GM23338 (cell line): ENCODE results near the gene MGAT5. TPM values are rescaled to one million over a fixed set of nuclear protein-coding genes. Genes with fewer than 3 reads are reported as not detected.

ENCODE experiments used
- ATAC-seq: fragments of 200-7000 bp; cut with Tn5 transposase; 3 replicates; pipeline ENCODE4 v1.9.1; 2020
- DNase-seq: peaks from one replicate; pipeline ENCODE4 v3.0.0-alpha.2; 2015; ENCODE audit warnings: low spot score
- H2AFZ ChIP-seq: fragments of 200-600 bp; sonication (generic); 2 replicates; pipeline ENCODE4 v1.8.0; 2016; ENCODE audit warnings: antibody characterized with exemption, mild to moderate bottlenecking, moderate library complexity
- H3F3A ChIP-seq: fragments of 200-600 bp; sonication (generic); replicated peaks from 2 replicates; pipeline ENCODE4 v1.8.0; 2017; ENCODE audit warnings: antibody characterized with exemption, mixed run types, low read depth
- H3K27ac ChIP-seq: fragments of 200-600 bp; sonication (generic); 2 replicates; pipeline ENCODE4 v1.6.1; 2016; ENCODE audit warnings: low read depth
- H3K27me3 ChIP-seq: fragments of 200-600 bp; sonication (generic); 2 replicates; pipeline ENCODE4 v1.8.0; 2016; ENCODE audit warnings: mild to moderate bottlenecking, mixed run types, moderate library complexity; ENCODE audit not compliant: insufficient read depth
- H3K36me3 ChIP-seq: fragments of 200-600 bp; sonication (generic); 2 replicates; pipeline ENCODE4 v1.8.0; 2016; ENCODE audit warnings: mild to moderate bottlenecking; ENCODE audit not compliant: insufficient read depth
- H3K4me1 ChIP-seq: fragments of 200-600 bp; sonication (generic); 2 replicates; pipeline ENCODE4 v1.8.0; 2016; ENCODE audit warnings: mild to moderate bottlenecking, moderate library complexity; ENCODE audit not compliant: insufficient read depth
- H3K4me2 ChIP-seq: fragments of 200-600 bp; sonication (generic); 2 replicates; pipeline ENCODE4 v1.7.1; 2017; ENCODE audit warnings: mixed run types
- H3K4me3 ChIP-seq: fragments of 200-600 bp; sonication (generic); 2 replicates; pipeline ENCODE4 v1.6.1; 2016; ENCODE audit warnings: mixed run types
- H3K79me2 ChIP-seq: fragments of 200-600 bp; sonication (generic); replicated peaks from 2 replicates; pipeline ENCODE4 v1.8.0; 2017; ENCODE audit warnings: mild to moderate bottlenecking; ENCODE audit not compliant: insufficient read depth
- H3K9me2 ChIP-seq: fragments of 200-600 bp; sonication (generic); 2 replicates; pipeline ENCODE4 v1.8.0; 2017; ENCODE audit not compliant: insufficient read depth
- H4K20me1 ChIP-seq: fragments of 200-600 bp; sonication (generic); replicated peaks from 2 replicates; pipeline ENCODE4 v1.8.0; 2017; ENCODE audit warnings: mild to moderate bottlenecking; ENCODE audit not compliant: insufficient read depth
- H3K27ac Mint-ChIP-seq: 2 replicates; pipeline ENCODE4 v1.8.0; 2020; ENCODE audit warnings: inconsistent platforms, mild to moderate bottlenecking, moderate library complexity, mixed read lengths
- H3K27me3 Mint-ChIP-seq: 3 replicates; pipeline ENCODE4 v1.8.0; 2022; ENCODE audit warnings: low read depth, mild to moderate bottlenecking, moderate library complexity, mixed read lengths, inconsistent platforms; ENCODE audit not compliant: insufficient read depth, poor library complexity
- H3K36me3 Mint-ChIP-seq: 3 replicates; pipeline ENCODE4 v1.8.0; 2021; ENCODE audit warnings: low read depth, mild to moderate bottlenecking, inconsistent platforms, moderate library complexity, mixed read lengths
- H3K4me1 Mint-ChIP-seq: 3 replicates; pipeline ENCODE4 v1.8.0; 2020; ENCODE audit warnings: mild to moderate bottlenecking, inconsistent platforms, mixed read lengths
- H3K4me3 Mint-ChIP-seq: 3 replicates; pipeline ENCODE4 v1.8.0; 2021; ENCODE audit warnings: moderate library complexity, mild to moderate bottlenecking, inconsistent platforms, mixed read lengths
- H3K9me3 Mint-ChIP-seq: 3 replicates; pipeline ENCODE4 v1.8.0; 2020; ENCODE audit warnings: moderate library complexity, mild to moderate bottlenecking, inconsistent platforms, mixed read lengths
- CREB1 ChIP-seq: fragments of 250-450 bp; sonication (Bioruptor Pico); IDR thresholded peaks from 2 replicates; pipeline ENCODE4 v1.5.0; 2020; ENCODE audit warnings: low read depth, mild to moderate bottlenecking, moderate library complexity
- ETS1 ChIP-seq: IDR thresholded peaks from 2 replicates; pipeline ENCODE4 v1.6.1; 2016; ENCODE audit warnings: antibody characterized with exemption
- EZH2 ChIP-seq: fragments of 200-600 bp; sonication (generic); IDR thresholded peaks from one replicate; pipeline ENCODE4 v1.8.0; 2017; ENCODE audit warnings: antibody characterized with exemption, mild to moderate bottlenecking, low read depth; ENCODE audit not compliant: unreplicated experiment
- EZH2phosphoT487 ChIP-seq: fragments of 200-600 bp; sonication (generic); IDR thresholded peaks from one replicate; pipeline ENCODE4 v1.8.1; 2018; ENCODE audit warnings: antibody characterized with exemption; ENCODE audit not compliant: unreplicated experiment
- JUNB ChIP-seq: IDR thresholded peaks from one replicate; pipeline ENCODE4 v1.6.1; 2016; ENCODE audit warnings: antibody characterized with exemption; ENCODE audit not compliant: unreplicated experiment
- NANOG ChIP-seq: IDR thresholded peaks from 2 replicates; pipeline ENCODE4 v1.6.1; 2016; ENCODE audit warnings: antibody characterized with exemption, borderline replicate concordance
- POLR2AphosphoS5 ChIP-seq: IDR thresholded peaks from 2 replicates; pipeline ENCODE4 v1.6.1; 2016; ENCODE audit warnings: antibody characterized with exemption, low read depth
- REST ChIP-seq: IDR thresholded peaks from one replicate; pipeline ENCODE4 v1.6.1; 2018; ENCODE audit warnings: antibody characterized with exemption; ENCODE audit not compliant: unreplicated experiment
- STAT1 ChIP-seq: IDR thresholded peaks from one replicate; pipeline ENCODE4 v1.6.1; 2016; ENCODE audit warnings: antibody characterized with exemption; ENCODE audit not compliant: unreplicated experiment
- ZNF114 ChIP-seq: fragments of 250-450 bp; sonication (Bioruptor Pico); IDR thresholded peaks from 2 replicates; pipeline ENCODE4 v1.5.0; 2020; ENCODE audit warnings: mild to moderate bottlenecking, moderate library complexity
- ZNF331 ChIP-seq: fragments of 250-450 bp; sonication (Bioruptor Pico); IDR thresholded peaks from 2 replicates; pipeline ENCODE4 v1.5.0; 2020; ENCODE audit warnings: low read depth, mild to moderate bottlenecking, moderate library complexity
- polyA plus RNA-seq: library from polyadenylated mRNA; unstranded; fragments of >200 nt; fragmentation: Nextera tagmentation; extraction: Ambion mirVana; gene quantifications from 2 replicates; pipeline ENCODE4 v1.2.1, GENCODE V29; 2016
- total RNA-seq: library from RNA; depleted of rRNA; stranded (reverse); fragments of >200 nt; shearing (Covaris generic); gene quantifications from 2 replicates; pipeline ENCODE4 v1.2.3, GENCODE V29; 2014
- TF ChIP-seq, protein P1 (sequence below): fragments of 250-450 bp; sonication (Bioruptor Pico); IDR thresholded peaks from 2 replicates; pipeline ENCODE4 v1.5.0; 2020; ENCODE audit warnings: mild to moderate bottlenecking, moderate library complexity
- TF ChIP-seq, protein P2 (sequence below), 2 experiments: fragments of 200-600 bp in 1 of 2; sonication (generic) in 1 of 2; conservative IDR thresholded peaks; 2 replicates each; pipeline versions ENCODE4 v1.5.1 to v1.6.1; 2016 to 2017; ENCODE audit warnings: antibody characterized with exemption in 2 of 2, low read depth in 2 of 2, mild to moderate bottlenecking in 2 of 2, moderate library complexity in 1 of 2

MGAT5 gene
- total and polyA plus RNA-seq, 2 experiments from 2014 or later: 4.6 to 27.6 TPM

- Histone ChIP-seq H3K9me2 (no peaks in the 10 kb centered on the region), H3K27ac (no peak overlapping the region), H3K4me1 (no peaks in the 10 kb centered on the region), H3K4me2 (no peak overlapping the region), H3K27me3 (no peaks in the 10 kb centered on the region), H3K4me3 (no peak overlapping the region), H2AFZ (no peak overlapping the region), H3F3A (no peaks in the 10 kb centered on the region), H4K20me1 (no peaks in the 10 kb centered on the region; the same call in 1 of the 2 replicates), H3K79me2 (no peaks in the 10 kb centered on the region), H3K36me3 (no peaks in the 10 kb centered on the region)
- Mint-ChIP-seq H3K27me3 (no peaks in the 10 kb centered on the region), H3K9me3 (no peaks in the 10 kb centered on the region), H3K4me3 (no peak overlapping the region), H3K27ac (no peak overlapping the region), H3K4me1 (no peaks in the 10 kb centered on the region), H3K36me3 (peaks cover 5% of the 10 kb centered on the region; the same call in 1 of the 3 replicates)
- ATAC-seq (no peak), DNase-seq (no peak)
- no peak for TF ChIP-seq NANOG
- TF ChIP-seq, protein P1, sequence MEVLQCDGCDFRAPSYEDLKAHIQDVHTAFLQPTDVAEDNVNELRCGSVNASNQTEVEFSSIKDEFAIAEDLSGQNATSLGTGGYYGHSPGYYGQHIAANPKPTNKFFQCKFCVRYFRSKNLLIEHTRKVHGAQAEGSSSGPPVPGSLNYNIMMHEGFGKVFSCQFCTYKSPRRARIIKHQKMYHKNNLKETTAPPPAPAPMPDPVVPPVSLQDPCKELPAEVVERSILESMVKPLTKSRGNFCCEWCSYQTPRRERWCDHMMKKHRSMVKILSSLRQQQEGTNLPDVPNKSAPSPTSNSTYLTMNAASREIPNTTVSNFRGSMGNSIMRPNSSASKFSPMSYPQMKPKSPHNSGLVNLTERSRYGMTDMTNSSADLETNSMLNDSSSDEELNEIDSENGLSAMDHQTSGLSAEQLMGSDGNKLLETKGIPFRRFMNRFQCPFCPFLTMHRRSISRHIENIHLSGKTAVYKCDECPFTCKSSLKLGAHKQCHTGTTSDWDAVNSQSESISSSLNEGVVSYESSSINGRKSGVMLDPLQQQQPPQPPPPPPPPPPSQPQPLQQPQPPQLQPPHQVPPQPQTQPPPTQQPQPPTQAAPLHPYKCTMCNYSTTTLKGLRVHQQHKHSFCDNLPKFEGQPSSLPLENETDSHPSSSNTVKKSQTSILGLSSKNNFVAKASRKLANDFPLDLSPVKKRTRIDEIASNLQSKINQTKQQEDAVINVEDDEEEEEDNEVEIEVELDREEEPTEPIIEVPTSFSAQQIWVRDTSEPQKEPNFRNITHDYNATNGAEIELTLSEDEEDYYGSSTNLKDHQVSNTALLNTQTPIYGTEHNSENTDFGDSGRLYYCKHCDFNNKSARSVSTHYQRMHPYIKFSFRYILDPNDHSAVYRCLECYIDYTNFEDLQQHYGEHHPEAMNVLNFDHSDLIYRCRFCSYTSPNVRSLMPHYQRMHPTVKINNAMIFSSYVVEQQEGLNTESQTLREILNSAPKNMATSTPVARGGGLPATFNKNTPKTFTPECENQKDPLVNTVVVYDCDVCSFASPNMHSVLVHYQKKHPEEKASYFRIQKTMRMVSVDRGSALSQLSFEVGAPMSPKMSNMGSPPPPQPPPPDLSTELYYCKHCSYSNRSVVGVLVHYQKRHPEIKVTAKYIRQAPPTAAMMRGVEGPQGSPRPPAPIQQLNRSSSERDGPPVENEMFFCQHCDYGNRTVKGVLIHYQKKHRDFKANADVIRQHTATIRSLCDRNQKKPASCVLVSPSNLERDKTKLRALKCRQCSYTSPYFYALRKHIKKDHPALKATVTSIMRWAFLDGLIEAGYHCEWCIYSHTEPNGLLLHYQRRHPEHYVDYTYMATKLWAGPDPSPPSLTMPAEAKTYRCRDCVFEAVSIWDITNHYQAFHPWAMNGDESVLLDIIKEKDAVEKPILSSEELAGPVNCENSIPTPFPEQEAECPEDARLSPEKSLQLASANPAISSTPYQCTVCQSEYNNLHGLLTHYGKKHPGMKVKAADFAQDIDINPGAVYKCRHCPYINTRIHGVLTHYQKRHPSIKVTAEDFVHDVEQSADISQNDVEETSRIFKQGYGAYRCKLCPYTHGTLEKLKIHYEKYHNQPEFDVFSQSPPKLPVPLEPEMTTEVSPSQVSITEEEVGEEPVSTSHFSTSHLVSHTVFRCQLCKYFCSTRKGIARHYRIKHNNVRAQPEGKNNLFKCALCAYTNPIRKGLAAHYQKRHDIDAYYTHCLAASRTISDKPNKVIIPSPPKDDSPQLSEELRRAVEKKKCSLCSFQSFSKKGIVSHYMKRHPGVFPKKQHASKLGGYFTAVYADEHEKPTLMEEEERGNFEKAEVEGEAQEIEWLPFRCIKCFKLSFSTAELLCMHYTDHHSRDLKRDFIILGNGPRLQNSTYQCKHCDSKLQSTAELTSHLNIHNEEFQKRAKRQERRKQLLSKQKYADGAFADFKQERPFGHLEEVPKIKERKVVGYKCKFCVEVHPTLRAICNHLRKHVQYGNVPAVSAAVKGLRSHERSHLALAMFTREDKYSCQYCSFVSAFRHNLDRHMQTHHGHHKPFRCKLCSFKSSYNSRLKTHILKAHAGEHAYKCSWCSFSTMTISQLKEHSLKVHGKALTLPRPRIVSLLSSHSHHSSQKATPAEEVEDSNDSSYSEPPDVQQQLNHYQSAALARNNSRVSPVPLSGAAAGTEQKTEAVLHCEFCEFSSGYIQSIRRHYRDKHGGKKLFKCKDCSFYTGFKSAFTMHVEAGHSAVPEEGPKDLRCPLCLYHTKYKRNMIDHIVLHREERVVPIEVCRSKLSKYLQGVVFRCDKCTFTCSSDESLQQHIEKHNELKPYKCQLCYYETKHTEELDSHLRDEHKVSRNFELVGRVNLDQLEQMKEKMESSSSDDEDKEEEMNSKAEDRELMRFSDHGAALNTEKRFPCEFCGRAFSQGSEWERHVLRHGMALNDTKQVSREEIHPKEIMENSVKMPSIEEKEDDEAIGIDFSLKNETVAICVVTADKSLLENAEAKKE (CRISPR knock-in tag): no peak
- TF ChIP-seq EZH2: no peak
- no peak for TF ChIP-seq JUNB
- TF ChIP-seq STAT1: no peak
- no peak for TF ChIP-seq CREB1 (CRISPR knock-in tag)
- TF ChIP-seq REST: no peak
- no peak for TF ChIP-seq EZH2phosphoT487
- TF ChIP-seq ETS1: no peak
- TF ChIP-seq, protein P2, sequence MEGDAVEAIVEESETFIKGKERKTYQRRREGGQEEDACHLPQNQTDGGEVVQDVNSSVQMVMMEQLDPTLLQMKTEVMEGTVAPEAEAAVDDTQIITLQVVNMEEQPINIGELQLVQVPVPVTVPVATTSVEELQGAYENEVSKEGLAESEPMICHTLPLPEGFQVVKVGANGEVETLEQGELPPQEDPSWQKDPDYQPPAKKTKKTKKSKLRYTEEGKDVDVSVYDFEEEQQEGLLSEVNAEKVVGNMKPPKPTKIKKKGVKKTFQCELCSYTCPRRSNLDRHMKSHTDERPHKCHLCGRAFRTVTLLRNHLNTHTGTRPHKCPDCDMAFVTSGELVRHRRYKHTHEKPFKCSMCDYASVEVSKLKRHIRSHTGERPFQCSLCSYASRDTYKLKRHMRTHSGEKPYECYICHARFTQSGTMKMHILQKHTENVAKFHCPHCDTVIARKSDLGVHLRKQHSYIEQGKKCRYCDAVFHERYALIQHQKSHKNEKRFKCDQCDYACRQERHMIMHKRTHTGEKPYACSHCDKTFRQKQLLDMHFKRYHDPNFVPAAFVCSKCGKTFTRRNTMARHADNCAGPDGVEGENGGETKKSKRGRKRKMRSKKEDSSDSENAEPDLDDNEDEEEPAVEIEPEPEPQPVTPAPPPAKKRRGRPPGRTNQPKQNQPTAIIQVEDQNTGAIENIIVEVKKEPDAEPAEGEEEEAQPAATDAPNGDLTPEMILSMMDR (conservative IDR thresholded peaks at IDR 0.05; ENCODE audit: low read depth in 2 of 2): no peak
- TF ChIP-seq ZNF331 (CRISPR knock-in tag): no peak
- no peak for TF ChIP-seq ZNF114
- no peak for TF ChIP-seq POLR2AphosphoS5
These were observed 97.1 kb downstream of the MGAT5 start for GRCh38 chr2:134351016-134351415.
